SK-N-DZ (cell line): ENCODE results near the gene HK1.
A peak's percentile ranks its signal among the peaks of the same experiment; 100 is the strongest.

Experiments
- DNase-seq: peaks from one replicate; pipeline ENCODE4 v3.0.0-alpha.2; 2015; ENCODE audit warnings: low spot score

The HK1 gene

DNA sequence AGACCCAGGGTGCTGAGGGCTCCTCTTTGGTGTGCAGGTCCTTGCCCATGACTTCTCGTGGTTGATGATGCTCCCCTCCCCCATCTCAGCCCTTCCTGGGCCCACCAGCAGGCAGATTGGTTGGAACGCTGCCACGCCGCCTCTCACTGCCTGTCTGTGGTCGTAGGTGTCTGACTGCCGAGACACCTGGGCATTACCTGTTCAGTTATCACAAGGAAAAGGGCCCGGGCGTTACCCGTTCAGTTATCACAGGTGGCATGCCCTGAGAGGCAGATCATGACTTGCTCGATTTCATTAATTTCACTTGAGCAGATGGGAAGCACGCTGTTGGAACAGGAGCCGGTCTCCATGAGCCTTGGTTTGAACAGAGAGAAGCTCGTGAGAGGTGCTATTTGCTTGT is 95.9 kb downstream of the HK1 start:
- no peak for DNase-seq

- DNase-seq, result no peak
These were observed 96.6 kb downstream of the HK1 start for GRCh38 chr10:69374931-69375306.

DNA sequence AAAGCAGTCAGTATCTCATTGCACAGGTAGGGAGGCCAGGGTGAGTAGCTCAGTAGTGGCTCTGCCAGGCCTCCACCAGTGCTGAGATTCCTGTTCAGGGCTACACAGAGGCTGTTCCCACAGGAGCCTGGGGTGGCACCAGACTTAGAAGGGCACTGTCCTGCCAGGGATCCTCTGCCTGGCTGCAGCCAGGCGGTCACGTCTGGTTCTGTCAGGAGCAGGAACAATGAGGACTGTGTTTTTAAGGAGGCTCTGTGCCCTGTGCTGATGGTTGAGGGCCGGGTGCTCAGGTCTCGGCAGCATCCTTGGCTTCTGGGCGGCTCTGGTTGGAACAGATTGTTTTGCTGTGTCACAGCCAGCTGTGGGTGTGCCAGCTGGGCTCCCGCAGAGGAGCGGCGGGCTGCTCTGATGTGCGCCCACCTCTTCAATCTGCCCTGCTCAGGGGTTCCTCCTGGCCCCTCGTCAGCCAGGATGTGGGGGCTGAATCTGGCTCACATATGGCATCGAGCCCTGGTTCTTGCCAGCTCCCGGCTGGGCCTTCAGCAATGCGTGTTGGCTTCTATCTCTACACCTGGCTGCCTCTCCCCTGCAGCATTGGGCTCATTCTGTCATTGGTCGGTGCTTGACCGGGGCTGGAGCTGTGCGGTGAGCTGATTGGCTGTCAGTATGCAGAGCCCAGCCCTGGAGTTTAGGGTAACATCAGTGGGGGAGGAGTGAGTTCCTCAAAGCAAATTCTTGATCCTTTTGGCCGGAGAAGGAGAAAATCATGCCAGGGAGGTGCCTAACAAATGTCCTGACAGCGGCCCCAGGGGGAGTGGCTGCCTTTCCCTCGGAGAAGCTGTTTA is 97.2 kb downstream of the HK1 start:
- no peak for DNase-seq

DNA sequence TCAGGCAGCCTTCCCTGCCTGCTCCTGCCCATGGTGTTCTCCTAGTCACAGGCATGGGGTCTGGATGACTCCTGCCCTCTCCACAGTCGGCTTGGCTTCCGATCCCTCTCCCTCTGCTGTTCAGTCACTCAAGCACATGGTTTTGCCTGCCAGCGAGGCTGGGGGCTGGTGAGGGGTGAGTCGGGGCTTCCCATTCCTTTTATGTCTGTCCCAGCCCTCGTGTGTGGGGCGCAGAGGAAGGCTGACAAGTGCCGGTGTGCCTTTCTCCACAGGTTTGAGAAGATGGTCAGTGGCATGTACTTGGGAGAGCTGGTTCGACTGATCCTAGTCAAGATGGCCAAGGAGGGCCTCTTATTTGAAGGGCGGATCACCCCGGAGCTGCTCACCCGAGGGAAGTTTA is 98.4 kb downstream of the HK1 start:
- no peak for DNase-seq

- DNase-seq, result no peak
These were observed 98.9 kb downstream of the HK1 start for GRCh38 chr10:69377191-69377590.

DNA sequence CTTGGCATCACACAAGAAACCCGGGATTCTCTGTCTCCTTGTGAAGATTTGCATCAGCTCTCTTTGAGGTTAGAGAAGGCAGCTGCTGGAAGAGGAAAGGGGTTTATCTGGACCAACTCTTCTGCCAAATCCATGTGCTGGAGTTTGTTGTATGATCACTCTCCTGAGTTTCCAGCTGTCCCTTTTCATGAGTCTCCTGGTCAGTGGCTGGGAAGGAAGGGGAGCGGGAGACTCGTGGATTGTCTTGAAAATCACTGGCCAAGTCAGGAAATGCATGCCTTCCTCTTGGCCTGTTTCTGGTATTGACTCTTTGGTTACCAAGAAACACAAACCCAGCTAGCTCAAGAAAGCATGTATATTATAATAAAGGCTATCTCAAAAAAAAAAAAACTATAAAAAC is 99.6 kb downstream of the HK1 start:
- no peak for DNase-seq

GRCh38 chr10:69379800-69380199 is 101.5 kb downstream of the HK1 start:
- no peak for DNase-seq

GRCh38 chr10:69382382-69383117 is 104.3 kb downstream of the HK1 start:
- no peak for DNase-seq

DNA sequence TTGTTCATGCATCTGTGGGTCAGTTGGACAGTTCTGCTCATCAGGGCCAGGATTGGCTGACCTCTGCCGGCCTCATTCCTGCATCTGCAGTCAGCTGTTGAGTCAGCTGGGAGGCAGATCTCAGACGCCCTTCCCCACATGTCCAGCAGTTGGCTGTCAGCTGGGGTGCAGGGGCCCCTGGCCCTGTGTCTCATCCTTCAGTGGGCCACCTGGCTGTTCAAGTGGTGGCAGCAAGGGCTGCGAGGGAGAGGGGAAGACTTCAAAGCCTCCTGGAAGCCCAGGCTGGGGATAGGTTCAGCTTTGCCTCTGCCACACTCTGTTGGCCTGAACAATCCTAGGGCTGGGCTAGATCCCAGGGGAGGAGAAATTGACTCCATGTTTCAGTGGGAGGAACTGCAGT is 105.3 kb downstream of the HK1 start:
- DNase-seq, result no peak

DNA sequence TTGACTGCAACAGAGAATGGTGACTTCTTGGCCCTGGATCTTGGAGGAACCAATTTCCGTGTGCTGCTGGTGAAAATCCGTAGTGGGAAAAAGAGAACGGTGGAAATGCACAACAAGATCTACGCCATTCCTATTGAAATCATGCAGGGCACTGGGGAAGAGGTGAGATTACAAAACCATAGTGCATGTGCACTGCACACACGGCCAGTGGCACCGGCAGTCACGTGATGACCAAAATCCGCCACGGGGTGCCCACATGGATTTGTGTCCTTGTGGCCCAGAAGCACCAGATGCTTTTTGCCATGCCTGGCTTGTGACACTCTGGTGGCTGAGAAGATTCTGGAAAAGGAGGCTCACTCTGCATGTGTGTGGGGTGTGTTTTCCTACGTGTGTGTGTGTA is 106.0 kb downstream of the HK1 start:
- DNase-seq, result no peak

- no peak for DNase-seq
These were observed 107.4 kb downstream of the HK1 start for GRCh38 chr10:69385454-69386350.

- DNase-seq, result no peak
These were observed 109.2 kb downstream of the HK1 start for GRCh38 chr10:69387500-69387899.

- no peak for DNase-seq
These were observed 110.2 kb downstream of the HK1 start for GRCh38 chr10:69388488-69388887.

DNA sequence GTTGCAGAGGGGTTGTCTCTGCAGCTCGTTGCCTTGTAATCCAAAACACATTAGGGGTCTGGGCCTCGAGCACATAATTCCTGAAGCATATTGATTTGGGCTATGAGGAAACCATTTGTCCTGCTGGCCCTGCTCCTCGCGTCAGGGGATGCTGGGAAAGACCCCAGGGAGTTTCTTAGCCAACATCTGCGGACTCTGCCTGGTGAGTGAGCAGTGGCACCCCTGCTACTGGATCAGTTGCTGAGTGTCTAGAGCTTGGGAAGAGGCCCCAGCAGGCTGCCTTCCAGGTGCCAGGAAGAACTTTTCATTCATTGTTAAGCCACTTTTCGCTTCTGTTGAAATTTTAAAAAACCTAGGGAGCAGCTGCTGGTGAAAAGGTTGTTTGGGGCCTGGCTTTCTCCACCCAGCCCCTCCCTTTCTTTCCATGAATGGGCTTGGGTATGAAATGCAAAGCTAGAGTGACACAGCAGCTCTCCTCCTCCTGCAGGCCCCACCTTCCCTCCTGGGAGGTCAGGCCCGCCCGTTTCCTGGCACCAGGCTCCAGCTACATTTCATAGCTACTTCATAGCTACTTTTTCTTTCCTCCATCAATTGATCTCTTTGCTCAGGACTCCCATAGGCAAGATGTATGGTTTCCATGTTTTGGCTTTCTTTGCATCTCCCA is 111.7 kb downstream of the HK1 start:
- DNase-seq, result no peak

DNA sequence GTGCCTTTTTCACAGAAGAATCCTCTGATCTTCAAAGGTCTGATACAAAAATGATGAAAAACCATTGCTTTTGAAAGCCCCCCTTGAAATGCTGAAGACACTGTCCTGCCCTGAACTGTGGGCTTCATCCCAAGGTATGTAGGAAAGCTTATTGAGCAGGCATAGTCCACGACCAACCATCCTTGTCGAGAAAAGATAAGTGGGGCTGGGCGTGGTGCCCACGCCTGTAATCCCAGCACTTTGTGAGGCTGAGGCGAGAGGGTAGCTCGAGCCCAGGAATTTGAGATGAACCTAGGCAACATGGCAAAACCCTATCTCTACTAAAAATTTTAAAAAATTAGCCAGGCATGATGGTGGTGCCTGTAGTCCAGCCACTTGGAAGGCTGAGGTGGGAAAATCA is 112.9 kb downstream of the HK1 start:
- DNase-seq, result no peak

- DNase-seq, result peak; percentile 75
These were observed 114.2 kb downstream of the HK1 start for GRCh38 chr10:69392481-69393000.

- DNase-seq, result no peak
These were observed 115.7 kb downstream of the HK1 start for GRCh38 chr10:69394020-69394419.

DNA sequence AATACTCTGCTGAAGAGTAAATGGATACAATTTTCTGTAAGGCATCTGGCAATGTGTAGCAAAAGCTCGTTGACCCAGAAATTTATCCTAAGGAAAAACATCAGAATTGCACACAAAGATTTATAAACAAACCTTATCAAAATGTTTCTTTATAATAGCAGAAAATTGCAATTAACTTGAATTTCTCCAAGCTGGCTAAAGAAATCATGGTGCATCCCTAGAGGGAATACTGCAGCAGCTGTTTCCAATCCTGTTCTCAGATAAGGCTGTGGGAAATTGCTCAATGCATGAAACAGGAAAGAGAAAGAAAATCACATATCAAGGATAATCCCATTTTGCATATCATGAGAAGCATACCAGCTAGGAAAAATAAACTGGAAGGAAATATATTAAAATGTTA is 119.7 kb downstream of the HK1 start:
- no peak for DNase-seq

- no peak for DNase-seq
These were observed 120.2 kb downstream of the HK1 start for GRCh38 chr10:69398466-69398865.

DNA sequence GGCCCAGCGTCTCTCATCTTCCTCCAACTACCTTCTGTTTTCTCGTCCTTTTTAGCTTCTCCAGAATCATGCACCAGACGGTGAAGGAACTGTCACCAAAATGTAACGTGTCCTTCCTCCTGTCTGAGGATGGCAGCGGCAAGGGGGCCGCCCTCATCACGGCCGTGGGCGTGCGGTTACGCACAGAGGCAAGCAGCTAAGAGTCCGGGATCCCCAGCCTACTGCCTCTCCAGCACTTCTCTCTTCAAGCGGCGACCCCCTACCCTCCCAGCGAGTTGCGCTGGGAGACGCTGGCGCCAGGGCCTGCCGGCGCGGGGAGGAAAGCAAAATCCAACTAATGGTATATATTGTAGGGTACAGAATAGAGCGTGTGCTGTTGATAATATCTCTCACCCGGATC is 122.6 kb downstream of the HK1 start:
- no peak for DNase-seq

- DNase-seq, result no peak
These were observed 123.1 kb downstream of the HK1 start for GRCh38 chr10:69401416-69401815.
